Measurements from ENCODE around the gene PFKFB2.

Gene PFKFB2

DNA sequence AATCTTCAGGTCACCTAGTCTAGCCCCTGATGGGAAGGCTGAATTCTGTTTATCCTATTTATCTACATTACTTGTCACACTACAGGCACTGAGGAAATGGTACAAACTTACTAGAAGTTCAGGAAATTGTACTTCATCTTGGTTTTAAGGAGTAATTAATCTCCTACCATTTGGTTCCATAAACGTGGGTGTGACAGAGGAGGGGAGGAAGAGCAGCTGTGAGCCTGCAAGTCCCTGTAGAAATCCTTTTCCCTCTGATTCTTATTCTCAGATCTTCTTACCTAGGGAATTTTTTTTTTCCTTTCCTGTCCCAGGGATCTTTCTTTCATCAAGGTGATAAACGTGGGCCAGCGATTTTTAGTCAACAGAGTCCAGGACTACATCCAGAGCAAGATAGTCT is 14.1 kb downstream of the PFKFB2 start:
- no peak for DNase-seq (ENCODE audit: low spot score)

- DNase-seq (ENCODE audit: low spot score): no peak
These were observed 14.6 kb downstream of the PFKFB2 start for GRCh38 chr1:207067665-207068064.

GRCh38 chr1:207069061-207069460 is 16.0 kb downstream of the PFKFB2 start:
- no peak for DNase-seq (ENCODE audit: low spot score)

DNA sequence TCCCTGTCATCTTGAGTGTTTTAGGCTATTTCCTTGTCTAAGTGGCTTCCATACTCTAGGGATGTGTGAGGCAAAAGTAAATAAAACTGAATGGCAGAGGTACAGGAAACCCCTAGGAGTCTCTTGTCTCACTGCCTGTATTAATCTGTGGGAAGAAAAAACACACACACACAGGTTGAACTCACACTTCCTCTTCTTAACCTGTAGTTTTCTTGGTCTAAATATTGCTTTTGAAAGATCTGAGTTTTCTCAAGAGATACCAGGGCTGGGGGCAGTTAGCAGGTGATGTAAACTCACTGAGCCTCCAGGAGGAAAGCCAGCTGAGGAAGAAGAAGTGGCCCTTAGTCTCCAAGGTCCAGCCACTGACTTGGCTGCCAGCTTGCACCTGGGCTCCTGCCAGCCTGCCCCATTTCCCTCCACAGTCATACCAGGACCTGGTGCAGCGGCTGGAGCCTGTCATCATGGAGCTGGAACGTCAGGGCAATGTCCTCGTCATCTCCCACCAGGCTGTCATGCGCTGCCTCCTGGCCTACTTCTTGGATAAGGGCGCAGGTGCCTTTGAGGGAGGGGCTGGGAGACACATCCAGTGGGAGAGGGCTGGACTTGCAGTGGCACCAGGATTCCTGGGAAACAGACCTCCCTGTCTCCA is 16.9 kb downstream of the PFKFB2 start:
- no peak for DNase-seq (ENCODE audit: low spot score)

- DNase-seq (ENCODE audit: low spot score): no peak
These were observed 17.7 kb downstream of the PFKFB2 start for GRCh38 chr1:207070811-207071210.

DNA sequence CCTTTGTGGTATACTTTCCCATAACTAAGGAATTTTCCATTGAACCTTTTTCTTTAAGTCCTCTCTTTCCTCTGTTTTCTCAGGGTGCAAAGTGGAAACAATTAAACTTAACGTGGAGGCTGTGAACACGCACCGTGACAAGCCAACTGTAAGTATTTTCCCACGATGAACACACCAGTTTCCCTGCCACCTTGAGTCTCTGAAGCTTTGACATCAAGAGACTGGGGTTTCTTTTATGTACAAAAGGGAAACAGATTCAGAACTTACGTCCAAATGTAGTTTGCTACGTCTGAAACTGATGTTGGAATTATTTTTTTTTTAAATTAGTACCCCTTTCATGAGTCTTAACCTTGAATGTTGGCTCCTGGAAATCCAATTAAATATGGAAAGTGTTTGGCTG is 18.4 kb downstream of the PFKFB2 start:
- DNase-seq (ENCODE audit: low spot score): no peak

- no peak for DNase-seq (ENCODE audit: low spot score)
These were observed 19.2 kb downstream of the PFKFB2 start for GRCh38 chr1:207072233-207072632.

DNA sequence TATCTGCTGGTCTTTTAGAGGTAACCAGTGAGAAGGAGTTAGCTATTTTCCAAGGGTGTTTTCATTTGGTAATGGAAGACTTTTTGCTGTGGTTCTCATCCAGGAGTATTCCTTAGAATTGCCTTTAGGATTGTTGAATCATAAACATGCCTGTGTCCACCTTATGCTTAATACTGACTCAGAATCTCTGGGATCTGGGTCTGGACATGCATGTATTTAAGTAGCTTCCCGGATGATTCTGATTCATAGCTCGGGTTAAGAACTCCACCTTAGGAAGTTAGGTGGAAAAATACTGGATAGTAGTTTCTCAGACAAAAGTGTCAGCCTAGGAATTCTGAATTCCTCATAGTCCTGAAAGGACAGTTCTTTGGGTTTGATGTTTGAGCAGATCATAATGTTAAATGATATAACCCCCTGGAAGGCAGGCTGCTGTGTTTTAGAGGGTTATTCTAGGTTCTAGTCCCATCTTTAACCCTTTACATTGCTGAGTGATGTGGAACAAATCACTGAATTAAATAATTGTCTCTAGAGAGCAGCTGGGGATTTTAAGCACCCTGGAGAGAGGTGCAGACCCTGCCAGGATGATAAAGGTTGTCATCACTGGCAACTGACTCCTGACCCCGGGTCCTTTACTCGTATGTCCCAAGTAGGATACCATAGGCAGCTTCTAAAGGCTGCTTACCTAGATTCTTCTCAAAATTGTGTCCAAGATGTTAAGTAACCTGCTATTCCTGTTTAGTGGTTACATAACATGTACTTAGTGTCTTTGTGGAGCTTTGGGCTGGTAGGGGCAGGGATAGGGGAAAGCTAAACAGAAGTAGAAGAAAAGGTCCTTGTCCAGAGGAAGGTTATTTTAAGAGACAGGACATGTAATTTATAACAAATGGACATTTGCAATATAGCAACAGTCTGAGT is 21.1 kb downstream of the PFKFB2 start:
- no peak for DNase-seq (ENCODE audit: low spot score)

DNA sequence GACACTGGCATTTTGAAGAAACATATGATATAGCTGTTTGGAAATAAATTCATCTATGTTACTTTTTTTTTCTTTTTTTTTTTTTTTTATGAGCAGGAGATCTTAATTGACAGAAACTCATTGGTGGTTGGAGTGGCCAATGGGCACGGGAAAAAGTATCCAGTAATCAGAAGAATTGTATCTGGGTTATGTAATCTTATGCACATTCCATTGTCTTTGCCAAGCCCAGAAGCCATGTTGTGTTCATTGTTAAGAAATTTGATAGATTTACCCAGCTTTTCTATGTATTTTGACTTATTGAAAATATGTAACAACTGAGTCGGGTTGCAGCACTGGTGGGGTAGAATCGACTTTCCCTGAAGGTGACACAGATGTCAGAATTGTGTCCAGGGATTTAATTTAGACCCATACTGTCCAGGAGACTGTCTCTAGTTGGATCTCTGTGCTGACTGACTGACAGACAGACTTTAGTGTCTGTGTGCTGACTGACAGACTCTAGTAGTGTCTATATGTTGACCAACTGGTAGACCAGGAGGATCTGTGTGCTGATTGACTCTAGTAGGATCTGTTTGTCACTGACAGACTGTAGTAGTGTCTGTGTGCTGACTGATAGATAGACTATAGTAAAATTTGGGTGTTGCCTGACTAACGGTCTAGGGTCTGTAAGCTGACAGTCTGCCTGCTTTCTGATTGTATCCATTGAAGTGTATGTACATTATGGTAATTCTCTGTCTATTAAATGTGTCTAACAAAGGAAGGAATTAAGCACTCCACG is 23.3 kb downstream of the PFKFB2 start:
- peak; percentile 32 for DNase-seq (ENCODE audit: low spot score)

DNA sequence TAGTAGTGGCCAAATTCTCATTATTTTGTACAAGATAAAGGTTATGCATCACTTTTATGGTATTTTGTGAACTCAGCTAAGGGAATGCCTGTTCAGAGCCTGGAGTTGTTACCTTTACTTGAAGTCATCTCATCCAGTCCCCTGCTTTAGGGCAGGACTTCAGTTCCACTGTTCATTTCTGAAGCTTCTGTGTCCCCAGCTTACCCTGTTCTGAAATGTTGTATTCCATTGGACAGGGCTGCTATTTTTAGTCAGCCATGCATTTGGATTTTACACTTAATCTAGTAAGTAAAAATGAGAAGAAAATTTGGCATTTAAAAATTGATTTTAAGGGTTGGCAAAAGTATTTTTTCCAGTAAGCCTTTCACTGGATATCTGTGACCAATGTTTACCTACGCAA is 23.9 kb downstream of the PFKFB2 start:
- no peak for DNase-seq (ENCODE audit: low spot score)

- peak; percentile 81 for DNase-seq (ENCODE audit: low spot score)
These were observed 24.6 kb downstream of the PFKFB2 start for GRCh38 chr1:207077470-207078377.

DNA sequence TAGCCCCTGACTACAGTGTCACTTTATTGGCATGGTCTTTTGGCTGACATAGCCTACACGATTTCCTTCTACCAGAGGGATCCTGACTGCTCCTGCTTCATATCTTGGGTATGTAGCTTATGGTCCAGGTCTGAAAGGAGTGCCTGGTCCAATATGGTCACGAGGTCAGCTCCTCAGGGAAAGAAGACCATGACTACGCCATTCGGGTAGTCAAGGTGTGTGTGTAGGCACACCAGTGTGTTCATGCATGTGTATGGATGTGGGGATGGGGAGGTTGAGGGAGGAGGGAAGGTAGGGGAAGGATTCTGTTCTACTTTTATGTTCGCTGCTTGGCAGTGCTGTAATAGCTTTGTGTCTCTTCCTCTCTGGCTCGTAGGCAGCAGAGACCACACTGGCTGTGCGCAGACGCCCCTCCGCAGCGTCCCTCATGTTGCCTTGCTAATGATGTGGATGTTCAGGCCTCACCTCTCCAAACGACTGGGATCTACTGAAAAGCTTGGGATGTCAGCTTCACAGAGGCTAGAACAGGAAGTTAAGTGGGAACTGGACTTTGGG is 25.6 kb downstream of the PFKFB2 start:
- no peak for DNase-seq (ENCODE audit: low spot score)

- DNase-seq (ENCODE audit: low spot score): no peak
These were observed 26.7 kb downstream of the PFKFB2 start for GRCh38 chr1:207079706-207080241.

- DNase-seq (ENCODE audit: low spot score): no peak
These were observed 28.0 kb downstream of the PFKFB2 start for GRCh38 chr1:207081088-207081487.

- no peak for DNase-seq (ENCODE audit: low spot score)
These were observed 28.7 kb downstream of the PFKFB2 start for GRCh38 chr1:207081806-207082205.

GRCh38 chr1:207084232-207084631 is 31.2 kb downstream of the PFKFB2 start:
- DNase-seq (ENCODE audit: low spot score): no peak

GRCh38 chr1:207084701-207085180 is 31.7 kb downstream of the PFKFB2 start:
- DNase-seq (ENCODE audit: low spot score): peak; percentile 57

GRCh38 chr1:207085887-207086286 is 32.8 kb downstream of the PFKFB2 start:
- DNase-seq (ENCODE audit: low spot score): no peak

- no peak for DNase-seq (ENCODE audit: low spot score)
These were observed 35.1 kb downstream of the PFKFB2 start for GRCh38 chr1:207088161-207088560.

- DNase-seq (ENCODE audit: low spot score): no peak
These were observed 35.9 kb downstream of the PFKFB2 start, which contains the start of gene C4BPB for GRCh38 chr1:207088701-207089626. Gene C4BPB, plus strand, starts transcription at chr1:207088860. Its CDS starts 672 bp downstream, at chr1:207089532.

All from AG08395 (cell line).